ENCODE results near the gene KLK15.
"Not testable (repeated sequence)": the region's sequence is repeated elsewhere in the genome, so short reads cannot be mapped to it uniquely, and the experiment has no call there.

Gene KLK15

DNA sequence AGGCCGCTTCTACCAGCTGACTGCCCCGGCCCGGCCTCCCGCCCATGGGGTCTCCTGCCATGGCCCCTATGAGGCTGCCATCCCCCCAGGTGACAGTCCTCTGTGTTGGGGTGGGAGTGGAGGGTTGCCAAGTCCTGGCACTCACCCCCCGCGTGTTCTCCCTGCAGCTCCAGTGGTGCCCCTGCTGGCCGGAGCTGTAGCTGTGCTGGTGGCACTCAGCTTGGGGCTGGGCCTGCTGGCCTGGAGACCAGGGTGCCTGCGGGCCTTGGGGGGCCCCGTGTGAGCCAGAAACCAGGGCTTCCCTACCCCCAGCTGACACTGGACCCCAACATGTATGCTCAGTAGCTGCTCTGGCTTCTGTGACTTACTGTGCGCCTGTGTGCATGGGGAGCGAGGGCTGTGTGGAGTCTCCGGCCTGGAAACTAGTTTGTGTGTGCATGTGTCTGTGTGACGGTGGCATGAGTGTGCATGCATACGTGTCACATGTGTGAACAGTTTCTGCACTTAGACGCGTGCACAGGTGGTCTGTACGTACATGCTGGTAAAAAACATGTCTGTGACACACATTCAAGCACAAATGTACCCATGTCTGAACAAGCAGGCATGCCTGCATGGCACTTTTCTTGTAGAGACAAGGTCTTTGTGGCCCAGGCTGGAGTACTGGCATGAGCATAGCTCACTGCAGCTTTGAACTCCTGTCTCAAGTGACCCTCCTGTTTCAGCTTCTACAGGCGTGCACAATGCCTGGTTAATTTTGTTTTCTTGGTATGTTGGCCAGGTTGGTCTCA lies 38.3 kb downstream of the KLK15 start:
- DNase-seq: no peak

DNA sequence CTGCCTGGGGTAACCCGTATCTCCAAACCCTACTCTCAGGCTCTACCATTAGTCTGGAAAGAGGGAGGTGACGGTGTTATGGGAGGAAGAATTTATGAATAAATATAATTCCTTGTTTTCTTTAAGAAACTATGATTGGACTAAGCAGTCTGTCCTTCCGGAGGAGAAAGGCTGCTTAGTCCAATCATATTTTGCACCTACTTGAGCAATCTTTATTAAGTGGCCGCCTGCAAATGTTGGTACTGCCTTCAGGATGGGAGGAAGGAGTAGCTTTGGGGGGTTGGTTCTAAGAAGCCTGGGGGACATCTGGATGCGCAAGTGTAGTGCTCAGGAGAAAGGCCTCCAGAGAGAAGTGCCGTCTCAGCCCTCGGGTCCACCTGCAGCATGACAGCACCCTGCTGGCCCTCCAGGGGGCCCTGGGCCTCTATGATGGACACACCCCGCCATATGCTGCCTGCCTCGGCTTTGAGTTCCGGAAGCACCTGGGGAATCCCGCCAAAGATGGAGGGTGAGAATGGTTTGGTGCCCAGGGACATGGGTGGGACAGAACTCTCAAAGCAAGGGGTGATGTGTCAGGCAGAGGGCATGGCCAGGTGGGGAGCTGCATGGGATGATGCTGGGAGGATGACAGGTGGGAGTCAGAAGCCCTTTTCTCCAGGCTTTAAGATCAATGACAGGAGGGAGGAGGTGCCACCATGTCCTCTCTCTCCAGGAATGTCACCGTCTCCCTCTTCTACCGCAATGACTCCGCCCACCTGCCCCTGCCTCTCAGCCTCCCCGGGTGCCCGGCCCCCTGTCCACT lies 39.1 kb downstream of the KLK15 start:
- DNase-seq: peak in 1 of 5 experiments; percentile 36

- DNase-seq: no peak
These were observed 39.8 kb downstream of the KLK15 start for GRCh38 chr19:50793558-50794065.

DNA sequence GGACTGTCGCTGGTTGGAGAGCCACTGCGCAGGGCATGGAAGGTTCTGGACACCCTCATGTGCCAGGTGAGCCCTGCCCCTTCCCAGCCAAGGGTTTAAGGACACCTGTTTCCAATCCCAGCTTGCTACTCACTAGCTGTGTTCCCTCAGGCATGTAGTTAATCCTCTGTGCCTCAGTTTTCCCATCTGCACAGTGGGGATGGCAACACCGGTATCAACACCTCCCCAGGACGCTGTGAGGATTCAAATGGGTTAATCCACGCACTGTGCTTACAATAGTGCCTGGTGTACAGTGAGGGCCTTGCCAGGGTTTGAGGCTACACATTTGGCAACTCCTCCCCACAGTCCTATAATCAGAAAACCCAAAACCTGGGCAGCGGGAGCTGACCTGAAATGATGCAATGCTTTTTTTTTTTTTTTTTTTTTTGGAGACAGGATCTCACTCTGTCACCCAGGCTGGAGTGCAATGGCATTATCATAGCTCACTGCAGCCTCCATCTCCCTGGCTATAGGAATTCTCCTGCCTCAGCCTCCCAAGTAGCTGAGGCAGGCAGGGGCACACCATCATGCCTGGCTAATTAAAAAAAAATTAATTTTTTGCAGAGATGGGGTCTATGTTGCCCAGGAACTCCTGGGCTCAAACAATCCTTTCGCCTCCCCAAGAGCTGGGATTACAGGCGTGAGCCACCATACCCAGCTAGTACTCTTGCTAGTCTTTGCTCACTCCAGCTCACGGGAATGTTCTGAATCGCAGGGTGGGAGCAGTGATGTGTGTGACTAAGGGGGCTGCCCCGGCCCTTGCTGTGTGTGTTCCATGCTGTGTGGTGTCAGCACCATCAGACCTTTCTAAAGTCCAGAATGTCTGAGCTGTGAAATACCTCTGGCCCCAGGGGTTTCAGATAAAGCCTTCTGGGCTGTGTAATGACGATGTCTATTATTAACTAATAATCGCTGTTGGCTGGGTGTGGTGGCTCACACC lies 40.8 kb downstream of the KLK15 start:
- no peak for DNase-seq

DNA sequence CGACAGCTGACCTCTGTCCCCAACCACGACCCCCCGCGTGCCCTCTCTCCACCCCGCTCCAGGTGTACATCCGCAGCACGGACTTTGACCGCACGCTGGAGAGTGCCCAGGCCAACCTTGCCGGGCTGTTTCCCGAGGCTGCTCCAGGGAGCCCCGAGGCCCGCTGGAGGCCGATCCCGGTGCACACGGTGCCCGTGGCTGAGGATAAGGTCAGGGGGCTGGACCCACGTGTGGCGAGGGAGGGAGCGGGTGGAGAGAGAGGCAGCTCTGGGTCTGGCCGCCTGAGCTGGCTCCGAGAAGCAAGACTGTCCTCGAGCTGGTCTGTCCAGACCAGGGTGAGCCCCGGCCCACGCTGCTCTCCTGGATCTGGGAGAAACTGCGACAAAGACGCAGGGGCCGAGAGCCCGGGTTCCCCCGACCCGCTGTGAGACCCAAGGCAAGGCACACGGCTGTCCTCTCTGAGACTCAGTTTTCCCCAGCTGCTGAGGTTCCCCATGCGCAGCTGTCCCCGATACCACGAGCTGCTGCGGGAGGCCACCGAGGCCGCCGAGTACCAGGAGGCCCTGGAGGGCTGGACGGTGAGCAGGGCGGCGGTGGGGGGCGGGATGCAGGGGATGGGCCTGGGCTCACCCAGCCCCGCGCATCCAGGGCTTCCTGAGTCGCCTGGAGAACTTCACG lies 41.6 kb downstream of the KLK15 start:
- no peak for DNase-seq

DNA sequence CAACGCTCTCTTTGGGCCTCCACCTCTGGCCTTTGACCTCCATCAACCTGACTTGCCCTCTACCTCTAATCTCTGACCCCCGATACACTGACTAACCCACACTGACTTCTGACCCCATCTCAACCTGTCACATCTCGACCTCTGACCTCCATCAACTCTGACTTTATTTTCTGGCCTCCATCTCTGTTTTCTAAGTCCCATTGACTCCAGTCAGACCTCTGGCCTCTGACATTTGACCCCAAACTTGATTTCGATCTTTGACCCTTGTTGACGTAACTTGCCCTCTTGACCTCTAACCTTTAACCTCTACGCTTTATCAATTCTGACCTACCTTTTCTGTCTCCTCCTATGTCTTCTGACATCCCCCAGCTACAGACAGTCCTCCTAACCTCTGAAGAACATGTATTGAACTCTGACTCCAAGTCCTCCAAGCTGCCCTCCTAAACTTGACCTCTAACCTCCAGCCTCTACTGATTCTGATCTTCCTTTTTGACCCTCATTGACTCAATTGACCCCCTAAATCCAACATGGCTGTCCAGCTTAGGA lies 42.4 kb downstream of the KLK15 start:
- DNase-seq: no peak

DNA sequence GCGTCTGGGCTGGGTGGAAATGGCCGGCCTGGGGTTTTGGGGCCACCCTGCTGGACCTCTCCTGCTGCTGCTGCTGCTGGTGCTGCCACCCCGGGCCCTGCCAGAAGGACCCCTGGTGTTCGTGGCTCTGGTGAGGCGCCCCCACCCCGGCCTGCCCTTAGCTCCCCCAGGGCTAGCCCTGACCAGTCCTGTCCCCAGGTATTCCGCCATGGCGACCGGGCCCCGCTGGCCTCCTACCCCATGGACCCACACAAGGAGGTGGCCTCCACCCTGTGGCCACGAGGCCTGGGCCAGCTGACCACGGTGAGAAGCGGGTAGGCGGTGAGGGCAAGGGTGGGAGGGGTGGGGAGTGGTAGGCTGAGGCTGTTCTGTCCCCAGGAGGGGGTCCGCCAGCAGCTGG lies 43.0 kb downstream of the KLK15 start, which contains the start of gene ACP4:
Gene ACP4, plus strand, starts transcription at position 20 of the 400 bp plus-strand sequence. Its CDS starts 0 bp downstream, at position 20.
- DNase-seq: no peak

DNA sequence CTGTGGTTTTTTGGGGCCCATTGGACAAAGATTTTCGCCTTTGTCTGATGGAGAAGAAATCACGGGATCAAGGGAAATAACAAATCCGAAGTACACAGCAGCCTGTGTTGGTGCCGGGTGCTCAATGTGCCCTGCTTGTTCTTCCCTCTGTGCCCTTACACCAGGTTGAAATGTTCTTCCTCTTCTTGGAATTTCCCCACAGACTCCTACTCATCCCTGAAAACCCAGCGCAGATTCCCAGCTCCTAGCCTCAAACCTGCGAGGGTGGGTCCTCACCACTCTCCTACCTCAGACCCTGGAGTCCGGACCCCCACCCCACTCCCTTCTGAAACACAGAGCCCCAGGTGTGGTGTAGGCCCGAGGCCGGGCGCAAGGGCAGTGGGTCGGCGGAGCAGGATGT lies 48.0 kb downstream of the KLK15 start:
- no peak for DNase-seq

DNA sequence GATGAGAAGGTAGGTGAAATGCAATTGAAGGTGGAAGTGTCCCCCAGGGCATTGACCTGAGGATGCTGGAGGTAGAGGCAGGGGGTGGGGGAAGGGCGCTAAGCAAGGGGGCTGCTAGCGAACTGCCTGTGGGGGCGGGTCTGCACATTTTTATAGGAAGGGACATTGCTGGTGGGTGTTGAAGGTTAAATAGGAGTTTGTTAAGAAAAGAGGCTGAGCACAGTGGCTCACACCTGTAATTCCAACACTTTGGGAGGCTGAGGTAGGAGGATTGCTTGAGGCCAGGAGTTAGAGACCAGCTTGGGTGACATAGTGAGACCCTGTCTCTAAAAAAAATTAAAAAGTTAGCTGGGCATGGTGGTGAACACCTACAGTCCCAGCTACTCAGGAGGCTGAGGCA lies 48.7 kb downstream of the KLK15 start:
- DNase-seq: no peak

GRCh38 chr19:50783848-50784152 lies 49.6 kb downstream of the KLK15 start:
- DNase-seq: not testable (repeated sequence)

GRCh38 chr19:50780753-50781435 lies 52.5 kb downstream of the KLK15 start:
- DNase-seq: no peak

DNA sequence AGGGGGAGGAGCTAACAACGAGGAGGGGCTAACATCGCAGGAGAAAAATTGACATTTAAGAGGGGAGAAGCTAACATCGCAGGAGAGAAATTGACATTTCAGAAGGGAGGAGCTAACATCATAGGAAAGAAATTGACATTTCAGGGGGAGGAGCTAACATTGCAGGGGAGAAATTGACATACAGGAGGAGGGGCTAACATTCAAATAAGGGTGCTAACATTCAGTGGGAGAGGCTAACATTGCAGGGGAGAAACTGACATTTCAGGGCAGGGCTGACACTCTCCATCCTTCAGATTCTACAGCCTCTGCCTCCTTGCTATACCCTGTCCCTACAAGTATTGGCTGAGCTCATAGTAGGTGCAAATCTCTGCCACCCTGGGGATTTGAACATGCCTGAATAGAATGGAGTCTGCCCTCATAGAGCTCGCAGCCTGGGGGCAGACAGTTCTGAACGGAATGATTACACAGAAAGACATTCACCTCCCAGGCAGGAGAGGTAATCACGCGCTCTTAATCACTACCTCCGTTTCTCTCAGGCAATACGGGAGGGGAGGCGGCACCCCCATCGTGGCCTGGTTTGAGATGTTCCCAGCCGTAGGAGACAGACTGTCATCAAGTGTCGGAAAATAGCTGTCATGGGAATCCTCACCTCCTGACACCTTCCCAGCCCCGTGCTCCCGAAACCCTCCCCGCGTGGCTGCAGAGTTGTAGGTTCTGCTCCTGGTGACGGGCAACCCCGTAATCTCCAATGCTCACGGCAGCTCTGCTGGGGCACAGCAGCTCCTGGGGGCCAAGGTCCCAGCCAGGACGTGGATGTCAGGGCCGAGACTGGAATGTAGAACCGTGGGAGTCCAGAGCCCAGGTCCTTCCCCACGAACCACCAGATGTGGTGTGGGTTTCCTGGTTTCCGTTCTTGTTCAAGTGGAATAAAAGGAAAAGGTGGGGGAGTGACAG lies 53.6 kb downstream of the KLK15 start:
- DNase-seq: no peak

- DNase-seq: no peak
These were observed 54.4 kb downstream of the KLK15 start for GRCh38 chr19:50778906-50779430.

GRCh38 chr19:50777830-50778303 lies 55.5 kb downstream of the KLK15 start:
- no peak for DNase-seq

DNA sequence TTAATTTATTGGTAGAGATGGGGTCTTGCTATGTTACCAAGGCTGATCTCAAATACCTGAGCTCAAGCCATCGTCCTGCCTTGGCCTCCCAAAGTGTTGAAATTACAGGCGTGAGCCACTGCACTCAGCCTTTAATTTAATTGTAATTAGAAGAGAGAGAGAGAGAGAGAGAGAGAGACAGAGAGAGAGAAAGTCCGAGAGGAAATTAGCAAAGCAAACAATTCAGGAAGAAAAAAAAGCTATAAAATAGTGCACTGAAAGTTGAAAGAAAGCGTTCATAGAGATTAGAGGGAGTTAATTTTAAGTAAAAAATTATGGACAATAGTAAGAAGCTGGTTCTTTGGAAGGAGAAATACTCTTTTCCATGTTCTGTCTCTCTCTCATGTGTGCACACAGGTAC lies 56.1 kb downstream of the KLK15 start:
- DNase-seq: no peak

DNA sequence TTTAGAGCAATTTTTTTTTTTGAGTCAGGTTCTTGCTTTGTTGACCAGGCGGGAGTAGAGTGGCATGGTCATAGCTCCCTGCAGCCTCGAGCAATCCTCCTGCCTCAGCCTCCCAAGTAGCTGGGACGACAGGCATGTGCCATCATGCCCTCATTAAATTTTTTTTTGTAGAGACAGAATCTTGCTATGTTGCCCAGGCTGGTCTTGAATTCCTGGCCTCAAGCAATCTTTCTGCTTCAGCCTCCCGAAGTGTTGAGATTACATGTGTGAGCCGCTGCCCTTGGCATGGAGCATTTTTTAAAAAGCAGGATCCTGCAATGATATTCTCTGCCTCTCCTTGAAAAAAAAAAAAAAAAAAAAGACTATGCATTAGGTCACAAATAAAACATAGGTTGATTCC lies 57.2 kb downstream of the KLK15 start:
- DNase-seq: no peak
